IPS-18c (cell line): Measurements from ENCODE around the gene TNFAIP8.

ENCODE experiments used
- H3K4me3 ChIP-seq: 2 replicates; pipeline ENCODE4 v1.7.0; 2013; ENCODE audit warnings: low read depth, mild to moderate bottlenecking, low read length, moderate library complexity; ENCODE audit not compliant: insufficient read depth
- H3K9me3 ChIP-seq: one replicate; pipeline ENCODE4 v1.6.1; 2013; ENCODE audit warnings: mild to moderate bottlenecking, low read length, moderate library complexity; ENCODE audit not compliant: control insufficient read depth, insufficient read depth

TNFAIP8 gene

GRCh38 chr5:119340597-119341218, 15.1 kb upstream of the TNFAIP8 start:
- Histone ChIP-seq H3K9me3 (no peaks in the 10 kb centered on the region), H3K4me3 (no peak overlapping the region)

- no peak overlapping the region for H3K4me3 ChIP-seq
These were observed 14.1 kb upstream of the TNFAIP8 start for GRCh38 chr5:119341452-119342349.

GRCh38 chr5:119342406-119342805, 13.4 kb upstream of the TNFAIP8 start:
- H3K4me3 ChIP-seq = no peak overlapping the region
- H3K9me3 ChIP-seq = no peaks in the 10 kb centered on the region

More at GRCh38 chr5:119341452-119342349, 14.1 kb upstream of the TNFAIP8 start:
- H3K9me3 ChIP-seq = no peaks in the 10 kb centered on the region

GRCh38 chr5:119343052-119343451, 12.8 kb upstream of the TNFAIP8 start:
- no peak overlapping the region for H3K4me3 ChIP-seq

GRCh38 chr5:119343766-119344165, 12.1 kb upstream of the TNFAIP8 start:
- no peak overlapping the region for H3K4me3 ChIP-seq

More at GRCh38 chr5:119343052-119343451, 12.8 kb upstream of the TNFAIP8 start:
- H3K9me3 ChIP-seq = no peaks in the 10 kb centered on the region

GRCh38 chr5:119344231-119344630, 11.6 kb upstream of the TNFAIP8 start:
- H3K9me3 ChIP-seq = no peaks in the 10 kb centered on the region
- no peak overlapping the region for H3K4me3 ChIP-seq

More at GRCh38 chr5:119343766-119344165, 12.1 kb upstream of the TNFAIP8 start:
- H3K9me3 ChIP-seq = no peaks in the 10 kb centered on the region

GRCh38 chr5:119345861-119346260, 10.0 kb upstream of the TNFAIP8 start:
- no peak overlapping the region for H3K4me3 ChIP-seq
- no peaks in the 10 kb centered on the region for H3K9me3 ChIP-seq

GRCh38 chr5:119346394-119346793, 9.4 kb upstream of the TNFAIP8 start:
- H3K4me3 ChIP-seq = no peak overlapping the region
- H3K9me3 ChIP-seq = no peaks in the 10 kb centered on the region

GRCh38 chr5:119347574-119347973, 8.2 kb upstream of the TNFAIP8 start:
- Histone ChIP-seq H3K4me3 (no peak overlapping the region), H3K9me3 (no peaks in the 10 kb centered on the region)

GRCh38 chr5:119347991-119348390, 7.8 kb upstream of the TNFAIP8 start:
- Histone ChIP-seq H3K4me3 (no peak overlapping the region), H3K9me3 (no peaks in the 10 kb centered on the region)

- H3K9me3 ChIP-seq = no peaks in the 10 kb centered on the region
- H3K4me3 ChIP-seq = no peak overlapping the region
These were observed 2.6 kb upstream of the TNFAIP8 start for GRCh38 chr5:119353213-119353612.

- Histone ChIP-seq H3K4me3 (no peak overlapping the region), H3K9me3 (no peaks in the 10 kb centered on the region)
These were observed 2.0 kb upstream of the TNFAIP8 start for GRCh38 chr5:119353686-119354366.

GRCh38 chr5:119354537-119355243, 1.1 kb upstream of the TNFAIP8 start:
- Histone ChIP-seq H3K4me3 (peak overlapping the region; percentile 56; the same call in 1 of the 2 replicates), H3K9me3 (no peaks in the 10 kb centered on the region)

- peak overlapping the region; percentile 56 for H3K4me3 ChIP-seq
- no peaks in the 10 kb centered on the region for H3K9me3 ChIP-seq
These were observed 578 bp upstream of the TNFAIP8 start for GRCh38 chr5:119355244-119355638.

GRCh38 chr5:119356612-119357188, 881 bp downstream of the TNFAIP8 start:
- peak overlapping the region; percentile 56 for H3K4me3 ChIP-seq
- H3K9me3 ChIP-seq = no peaks in the 10 kb centered on the region

- Histone ChIP-seq H3K9me3 (no peaks in the 10 kb centered on the region), H3K4me3 (no peak overlapping the region)
These were observed 1.5 kb downstream of the TNFAIP8 start for GRCh38 chr5:119357270-119357669.
